Activated T-helper 2 cell treated with anti-CD3 and anti-CD28 coated beads, Interferon-gamma antibody, Interleukin-2, Interleukin-4, amounts not matched to agents 10 μg/mL and 5 μg/mL and 100 μg/mL, durations not matched to agents 14 hours and 24 hours and 36 hours (primary cell): ENCODE measurements around the gene SSX2IP. TPM values are rescaled to one million over a fixed set of nuclear protein-coding genes. Genes with fewer than 3 reads are reported as not detected.

Experiments
- DNase-seq: peaks from one replicate; pipeline ENCODE4 v3.0.0; 2021; ENCODE audit warnings: low spot score
- H3K27ac Mint-ChIP-seq: one replicate; pipeline ENCODE4 v1.8.0; 2021; ENCODE audit warnings: mixed read lengths
- H3K27me3 Mint-ChIP-seq: one replicate; pipeline ENCODE4 v1.8.0; 2021; ENCODE audit warnings: low read depth, mixed read lengths
- H3K36me3 Mint-ChIP-seq: one replicate; pipeline ENCODE4 v1.8.0; 2021; ENCODE audit warnings: low read depth, mixed read lengths
- H3K4me1 Mint-ChIP-seq: one replicate; pipeline ENCODE4 v1.8.0; 2021; ENCODE audit warnings: low read depth, mixed read lengths
- H3K4me3 Mint-ChIP-seq: one replicate; pipeline ENCODE4 v1.8.0; 2021; ENCODE audit warnings: low read depth, mild to moderate bottlenecking, moderate library complexity, mixed read lengths
- H3K9me3 Mint-ChIP-seq: one replicate; pipeline ENCODE4 v1.8.0; 2021; ENCODE audit warnings: mixed read lengths
- intact Hi-C: fragments of 100-400 bp; cut with micrococcal nuclease; formaldehyde crosslinking; loops from one replicate; pipeline ENCODE4 v1.15.1; 2023
- total RNA-seq: library from RNA; stranded (reverse); gene quantifications from 2 replicates; pipeline ENCODE4 v1.2.3, GENCODE V29; 2022

SSX2IP gene
- total RNA-seq, 1 donor from 2014 or later = 13.0 TPM

GRCh38 chr1:84686223-84686622, 4.0 kb downstream of the SSX2IP start:
- peaks cover 3% of the 10 kb centered on the region for H3K36me3 Mint-ChIP-seq
- H3K4me1 Mint-ChIP-seq = peaks cover 30% of the 10 kb centered on the region
- no peaks in the 10 kb centered on the region for H3K9me3 Mint-ChIP-seq
- H3K4me3 Mint-ChIP-seq = no peak overlapping the region
- no peak overlapping the region for H3K27ac Mint-ChIP-seq
- intact Hi-C loops = no loop called here
- no peaks in the 10 kb centered on the region for H3K27me3 Mint-ChIP-seq
- no peak for DNase-seq

GRCh38 chr1:84683508-84683907, 6.8 kb downstream of the SSX2IP start:
- no peaks in the 10 kb centered on the region for H3K9me3 Mint-ChIP-seq
- no peak overlapping the region for H3K27ac Mint-ChIP-seq
- no peaks in the 10 kb centered on the region for H3K27me3 Mint-ChIP-seq
- peaks cover 18% of the 10 kb centered on the region for H3K4me1 Mint-ChIP-seq
- peaks cover 6% of the 10 kb centered on the region for H3K36me3 Mint-ChIP-seq
- intact Hi-C loops = no loop called here
- no peak overlapping the region for H3K4me3 Mint-ChIP-seq
- DNase-seq = no peak

DNA sequence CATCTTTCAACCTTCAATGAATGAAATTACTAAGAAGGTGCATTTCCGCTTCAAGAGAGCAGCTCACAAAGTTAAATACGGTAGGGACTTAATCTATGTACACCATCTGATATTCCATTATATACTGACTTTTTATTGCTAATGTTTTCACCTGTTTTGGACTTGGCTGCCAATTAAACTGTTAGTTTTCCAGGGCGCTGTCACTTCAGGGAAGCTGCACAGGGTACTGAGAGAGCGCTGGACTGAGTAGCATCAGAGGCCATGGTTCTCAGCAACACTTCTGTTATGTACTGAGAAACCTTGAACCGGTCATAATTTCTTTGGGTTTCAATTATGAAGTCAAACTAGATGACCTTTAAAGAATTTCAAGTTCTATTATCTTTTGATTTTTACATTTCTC, 8.2 kb downstream of the SSX2IP start:
- intact Hi-C loops = no loop called here
- H3K27ac Mint-ChIP-seq = no peak overlapping the region
- DNase-seq = no peak
- peaks cover 11% of the 10 kb centered on the region for H3K4me1 Mint-ChIP-seq
- no peak overlapping the region for H3K4me3 Mint-ChIP-seq
- peaks cover 13% of the 10 kb centered on the region for H3K36me3 Mint-ChIP-seq
- no peaks in the 10 kb centered on the region for H3K9me3 Mint-ChIP-seq
- no peaks in the 10 kb centered on the region for H3K27me3 Mint-ChIP-seq

DNA sequence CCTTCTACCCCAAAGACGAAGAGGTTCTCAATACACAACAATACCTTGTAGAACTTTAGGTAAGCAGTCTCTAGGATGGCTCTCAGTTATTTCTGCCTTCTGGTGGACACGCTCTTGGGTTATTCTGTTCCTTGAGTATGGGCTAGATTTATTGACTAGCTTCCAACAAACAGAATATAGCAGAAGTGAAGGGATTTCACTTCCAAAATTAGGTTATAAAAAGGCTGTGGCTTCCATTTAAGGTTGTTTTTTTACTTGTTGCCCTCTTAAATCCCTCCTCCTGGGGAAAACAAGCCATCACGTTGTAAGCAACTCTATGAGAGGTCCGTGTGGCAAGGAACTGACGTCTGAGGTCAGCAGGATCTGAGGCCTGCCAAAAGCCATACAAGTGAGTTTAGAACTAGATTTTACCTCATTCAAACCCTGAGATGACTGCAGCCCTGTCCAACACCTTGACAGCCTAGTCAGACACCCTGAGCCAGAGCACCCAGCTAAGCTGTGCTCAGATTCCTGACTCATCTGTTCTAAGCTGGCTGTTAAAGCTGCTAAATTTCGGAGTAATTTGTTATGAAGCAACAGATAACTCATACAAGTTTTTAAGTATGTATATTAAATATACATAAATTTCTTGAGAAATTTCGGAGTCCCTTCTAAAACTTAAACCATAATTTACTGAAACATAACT, 12.7 kb downstream of the SSX2IP start:
- Mint-ChIP-seq H3K9me3 (no peaks in the 10 kb centered on the region), H3K36me3 (peaks cover 10% of the 10 kb centered on the region), H3K27ac (no peak overlapping the region), H3K4me1 (peaks cover 9% of the 10 kb centered on the region), H3K4me3 (no peak overlapping the region), H3K27me3 (no peaks in the 10 kb centered on the region)
- no peak for DNase-seq
- intact Hi-C loops = no loop called here

GRCh38 chr1:84675631-84676030, 14.6 kb downstream of the SSX2IP start:
- Mint-ChIP-seq H3K36me3 (peaks cover 10% of the 10 kb centered on the region), H3K4me1 (peaks cover 10% of the 10 kb centered on the region), H3K27ac (no peak overlapping the region), H3K27me3 (no peaks in the 10 kb centered on the region), H3K4me3 (no peak overlapping the region), H3K9me3 (no peaks in the 10 kb centered on the region)
- intact Hi-C loops = no loop called here
- no peak for DNase-seq

DNA sequence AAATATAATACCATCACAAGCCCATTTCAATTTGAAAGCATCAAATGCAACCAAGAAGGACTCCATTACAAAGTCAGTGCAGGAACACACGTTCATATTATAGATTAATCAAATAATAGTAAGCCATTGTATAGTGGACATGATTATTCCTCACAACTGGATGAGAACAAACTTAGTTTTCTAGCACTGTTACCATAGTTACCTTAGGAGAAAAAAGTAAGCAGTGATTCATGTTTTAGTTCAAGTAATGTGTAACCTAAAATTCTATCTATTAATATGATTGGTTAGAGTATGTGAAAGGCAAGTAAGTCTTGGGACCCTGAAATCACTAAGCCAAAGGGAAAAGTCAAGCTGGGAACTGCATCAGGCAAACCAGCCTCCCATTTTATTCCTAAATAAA, 15.2 kb downstream of the SSX2IP start:
- Mint-ChIP-seq H3K4me3 (no peak overlapping the region), H3K36me3 (peaks cover 10% of the 10 kb centered on the region), H3K4me1 (peaks cover 10% of the 10 kb centered on the region), H3K27ac (no peak overlapping the region), H3K9me3 (no peaks in the 10 kb centered on the region), H3K27me3 (no peaks in the 10 kb centered on the region)
- no peak for DNase-seq
- intact Hi-C loops = no loop called here

- no peak for DNase-seq
- intact Hi-C loops = no loop called here
- H3K9me3 Mint-ChIP-seq = no peaks in the 10 kb centered on the region
- H3K4me3 Mint-ChIP-seq = no peak overlapping the region
- H3K27ac Mint-ChIP-seq = no peak overlapping the region
- peaks cover 10% of the 10 kb centered on the region for H3K4me1 Mint-ChIP-seq
- H3K36me3 Mint-ChIP-seq = peaks cover 8% of the 10 kb centered on the region
- no peaks in the 10 kb centered on the region for H3K27me3 Mint-ChIP-seq
These were observed 15.6 kb downstream of the SSX2IP start for GRCh38 chr1:84674705-84675104.

DNA sequence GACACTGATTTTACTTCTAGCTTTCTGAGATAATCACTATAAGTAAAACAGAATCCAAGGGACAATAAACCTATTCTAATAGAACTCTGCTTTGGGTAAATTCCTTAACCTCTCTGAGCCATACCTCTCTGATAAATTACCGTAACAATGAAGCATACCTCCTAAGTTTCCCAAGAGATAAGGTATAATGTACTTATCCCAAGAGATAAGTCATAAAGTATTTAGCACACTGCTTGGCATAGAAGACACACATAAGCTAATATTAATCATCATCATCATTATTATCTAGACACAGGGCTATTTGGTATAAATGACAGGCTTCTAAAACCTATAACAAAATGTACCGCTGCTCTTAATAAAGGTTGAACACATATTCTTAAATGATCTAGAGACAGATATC, 16.2 kb downstream of the SSX2IP start:
- no peak overlapping the region for H3K4me3 Mint-ChIP-seq
- no peak for DNase-seq
- intact Hi-C loops = no loop called here
- no peak overlapping the region for H3K27ac Mint-ChIP-seq
- peaks cover 10% of the 10 kb centered on the region for H3K36me3 Mint-ChIP-seq
- H3K27me3 Mint-ChIP-seq = no peaks in the 10 kb centered on the region
- H3K9me3 Mint-ChIP-seq = no peaks in the 10 kb centered on the region
- H3K4me1 Mint-ChIP-seq = peaks cover 10% of the 10 kb centered on the region

DNA sequence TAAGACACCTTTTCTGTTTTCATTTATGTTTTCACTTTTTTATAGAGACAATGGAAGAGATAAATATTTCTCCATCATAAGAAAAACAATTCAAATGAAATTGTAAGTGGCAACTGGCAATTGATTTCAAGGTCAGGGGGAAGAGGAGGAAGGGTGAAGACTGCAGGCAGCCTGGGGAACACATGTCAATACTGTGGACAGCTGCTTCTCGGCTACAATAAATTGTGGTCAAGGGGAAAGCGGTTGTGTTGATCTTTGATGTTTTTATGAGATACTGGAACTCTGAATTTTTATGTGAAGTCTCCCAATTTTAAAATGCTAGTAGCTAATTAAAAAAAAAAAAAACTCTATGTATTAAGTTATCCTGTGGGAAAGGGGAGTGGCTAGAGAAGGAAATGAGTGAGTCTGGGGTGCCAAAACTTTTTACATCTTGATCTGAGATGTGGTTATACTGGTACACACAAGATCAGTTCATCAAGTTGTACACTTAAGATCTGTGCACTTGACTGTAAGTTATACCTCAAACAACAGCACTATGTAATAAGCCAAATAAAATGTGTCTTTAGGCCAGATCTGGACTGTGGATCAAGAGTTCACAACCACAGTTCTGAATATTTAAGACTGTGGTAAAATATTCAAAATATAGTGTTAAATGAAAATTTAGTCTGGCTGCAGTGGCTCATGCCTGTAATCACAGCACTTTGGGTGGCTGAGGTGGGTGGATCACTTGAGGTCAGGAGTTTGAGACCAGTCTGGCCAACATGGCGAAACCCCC, 18.0 kb downstream of the SSX2IP start:
- H3K27ac Mint-ChIP-seq = no peak overlapping the region
- H3K4me3 Mint-ChIP-seq = no peak overlapping the region
- peaks cover 5% of the 10 kb centered on the region for H3K36me3 Mint-ChIP-seq
- peaks cover 10% of the 10 kb centered on the region for H3K4me1 Mint-ChIP-seq
- intact Hi-C loops = no loop called here
- H3K9me3 Mint-ChIP-seq = no peaks in the 10 kb centered on the region
- no peak for DNase-seq
- no peaks in the 10 kb centered on the region for H3K27me3 Mint-ChIP-seq

DNA sequence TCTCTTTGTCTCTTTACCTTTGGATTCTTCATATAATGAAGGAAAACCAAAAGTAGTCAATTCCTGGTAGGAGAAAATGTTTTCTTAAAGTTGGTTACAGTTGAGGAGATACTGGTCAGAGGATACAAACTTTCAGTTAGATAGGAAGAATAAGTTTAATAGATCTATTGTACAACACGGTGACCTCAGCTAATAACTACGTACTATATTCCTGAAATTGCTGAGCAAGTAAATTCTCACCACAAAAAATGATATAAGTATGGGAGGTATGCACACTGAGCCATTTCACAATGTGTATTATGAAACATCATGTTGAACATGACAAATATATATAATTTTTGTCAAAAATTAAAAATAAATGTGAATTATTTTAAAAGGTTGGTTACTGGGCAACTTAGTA, 20.4 kb downstream of the SSX2IP start:
- Mint-ChIP-seq H3K27me3 (no peaks in the 10 kb centered on the region), H3K27ac (no peak overlapping the region), H3K4me3 (no peak overlapping the region), H3K36me3 (peaks cover 3% of the 10 kb centered on the region), H3K9me3 (no peaks in the 10 kb centered on the region), H3K4me1 (peaks cover 9% of the 10 kb centered on the region)
- intact Hi-C loops = loop anchor here (2.0 kb wide), 2 partner anchors 19 to 51 kb away; no protein-coding TSS in a partner anchor
- DNase-seq = no peak

GRCh38 chr1:84668185-84668584, 22.1 kb downstream of the SSX2IP start:
- Mint-ChIP-seq H3K36me3 (peaks cover 3% of the 10 kb centered on the region), H3K27me3 (no peaks in the 10 kb centered on the region), H3K9me3 (no peaks in the 10 kb centered on the region), H3K27ac (no peak overlapping the region), H3K4me3 (no peak overlapping the region), H3K4me1 (peaks cover 9% of the 10 kb centered on the region)
- no peak for DNase-seq
- intact Hi-C loops = loop anchor here (2.0 kb wide), 2 partner anchors 21 to 53 kb away; no protein-coding TSS in a partner anchor

DNA sequence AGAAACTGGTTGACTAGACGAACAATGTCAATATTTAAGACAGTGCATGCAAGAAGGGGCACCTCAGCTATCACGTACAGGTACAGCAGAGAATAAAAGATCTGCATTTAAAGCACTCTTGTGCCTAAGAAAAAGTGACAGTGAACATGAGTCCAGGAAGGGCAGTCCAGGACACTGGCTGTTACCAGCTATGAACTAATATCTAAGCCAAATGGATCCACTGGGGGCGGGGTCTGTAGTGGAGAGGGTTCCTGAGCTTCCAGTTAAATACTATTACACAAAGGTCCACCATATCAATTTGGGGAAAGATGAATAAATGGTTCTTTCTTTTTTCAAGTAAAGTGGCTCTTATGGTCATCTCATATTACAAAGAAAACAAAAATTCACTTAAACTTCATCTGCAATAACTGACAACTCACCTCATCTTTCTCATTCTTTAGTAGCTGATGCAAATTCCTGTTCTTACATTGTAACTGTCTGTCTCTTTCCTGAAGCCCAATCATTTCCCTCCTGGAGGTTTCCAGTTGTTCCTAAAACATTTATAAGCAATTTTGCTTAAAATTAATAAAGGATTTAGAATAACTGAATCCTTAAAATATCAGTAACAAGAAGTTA, 24.5 kb downstream of the SSX2IP start:
- Mint-ChIP-seq H3K9me3 (no peaks in the 10 kb centered on the region), H3K36me3 (peaks cover 7% of the 10 kb centered on the region), H3K4me1 (no peaks in the 10 kb centered on the region), H3K4me3 (no peak overlapping the region), H3K27ac (no peak overlapping the region), H3K27me3 (no peaks in the 10 kb centered on the region)
- intact Hi-C loops = no loop called here
- no peak for DNase-seq

- no peak overlapping the region for H3K4me3 Mint-ChIP-seq
- H3K9me3 Mint-ChIP-seq = no peaks in the 10 kb centered on the region
- peaks cover 5% of the 10 kb centered on the region for H3K4me1 Mint-ChIP-seq
- intact Hi-C loops = no loop called here
- DNase-seq = no peak
- H3K27me3 Mint-ChIP-seq = no peaks in the 10 kb centered on the region
- H3K36me3 Mint-ChIP-seq = peaks cover 28% of the 10 kb centered on the region
- H3K27ac Mint-ChIP-seq = no peak overlapping the region
These were observed 37.1 kb downstream of the SSX2IP start for GRCh38 chr1:84653130-84653677.
